Glomerular endothelial cell (primary cell): ENCODE measurements around the gene ZNF302. TPM values are rescaled to one million over a fixed set of nuclear protein-coding genes. Genes with fewer than 3 reads are reported as not detected.
A peak's percentile ranks its signal among the peaks of the same experiment; 100 is the strongest.
"Not testable (repeated sequence)": the region's sequence is repeated elsewhere in the genome, so short reads cannot be mapped to it uniquely, and the experiment has no call there.

Source experiments
- DNase-seq: peaks from one replicate; pipeline ENCODE4 v3.0.0-alpha.2; 2011; ENCODE audit warnings: low read depth, low spot score; ENCODE audit errors: extremely low read depth
- total RNA-seq: library from RNA; depleted of rRNA; stranded (reverse); fragments of >200 nt; gene quantifications from 2 replicates; pipeline ENCODE4 v1.2.3, GENCODE V29; 2015

The ZNF302 gene
- total RNA-seq, 1 donor from 2014 or later: 12.4 TPM

DNA sequence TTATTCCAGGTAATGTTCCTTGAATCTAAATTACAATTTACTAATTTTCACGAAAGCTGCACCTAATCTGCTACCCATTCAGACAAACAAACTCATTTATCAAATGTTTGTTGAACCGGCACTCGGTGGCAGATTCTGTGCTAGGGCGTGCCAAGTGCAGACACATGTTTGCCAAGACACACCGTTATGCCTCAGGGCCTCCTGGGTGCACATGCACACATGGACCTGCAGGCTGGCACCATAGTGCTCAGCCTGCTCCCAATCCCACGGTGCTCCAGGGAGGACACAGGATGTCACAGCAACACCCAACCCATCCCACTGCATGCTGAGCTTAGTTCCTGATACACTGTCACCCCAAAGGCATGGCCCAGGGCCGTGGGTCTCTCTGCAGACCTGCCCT lies 8.2 kb upstream of the ZNF302 start:
- DNase-seq: no peak

DNA sequence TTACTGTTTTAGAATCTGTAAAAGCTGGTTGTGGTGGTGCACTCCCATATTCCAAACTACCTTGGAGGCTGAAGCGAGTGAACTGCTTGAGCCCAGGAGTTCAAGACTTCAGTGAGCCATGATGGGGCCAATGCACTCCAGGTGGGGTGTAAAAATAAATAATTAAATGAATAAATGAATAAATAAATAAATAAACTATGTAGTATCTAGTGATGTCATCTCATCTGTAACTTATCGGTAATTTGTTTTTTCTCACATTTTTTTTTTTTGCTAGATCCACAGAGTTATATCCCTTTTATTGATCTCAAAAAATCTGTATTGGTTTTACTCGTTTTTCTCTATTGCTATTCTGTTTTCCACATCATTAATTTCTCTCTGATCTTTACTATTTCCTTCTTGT lies 5.5 kb upstream of the ZNF302 start:
- DNase-seq: no peak

DNA sequence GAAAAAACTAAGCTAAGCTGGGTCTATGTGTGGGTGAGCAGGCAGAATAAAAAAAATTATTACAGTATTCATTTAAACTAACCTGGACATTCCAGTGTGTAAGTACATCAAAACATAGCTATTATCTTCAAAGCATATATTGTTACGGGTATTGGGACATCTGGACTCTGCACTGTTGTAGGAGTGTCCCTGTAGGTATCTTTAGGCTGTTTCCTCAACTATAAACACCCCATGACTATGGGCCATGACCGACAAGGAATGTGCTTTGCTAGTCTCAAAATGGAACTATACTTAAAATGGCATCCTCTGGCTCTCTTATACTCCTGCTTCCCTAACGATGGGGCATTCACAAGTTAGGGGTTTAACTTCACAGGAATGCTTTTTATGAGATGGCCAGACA lies 3.9 kb upstream of the ZNF302 start:
- no peak for DNase-seq

DNA sequence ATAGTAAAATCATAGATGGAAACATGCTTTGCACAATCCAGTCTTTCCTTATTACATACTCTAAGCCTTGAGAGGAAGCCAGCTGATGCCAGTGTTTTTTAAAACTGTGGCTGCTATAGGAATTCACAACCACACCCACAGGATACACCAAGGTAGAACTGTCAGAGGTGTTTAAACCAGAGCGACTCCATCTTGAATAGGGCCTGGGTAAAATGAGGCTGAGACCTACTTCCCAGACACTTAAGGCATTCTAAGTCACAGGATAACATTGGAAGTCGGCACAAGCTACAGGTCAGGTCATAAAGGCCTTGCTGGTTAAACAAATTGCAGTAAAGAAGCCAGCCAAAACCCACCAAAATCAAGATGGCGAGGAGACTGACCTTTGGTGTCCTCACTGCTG lies 2.2 kb upstream of the ZNF302 start:
- DNase-seq: no peak

DNA sequence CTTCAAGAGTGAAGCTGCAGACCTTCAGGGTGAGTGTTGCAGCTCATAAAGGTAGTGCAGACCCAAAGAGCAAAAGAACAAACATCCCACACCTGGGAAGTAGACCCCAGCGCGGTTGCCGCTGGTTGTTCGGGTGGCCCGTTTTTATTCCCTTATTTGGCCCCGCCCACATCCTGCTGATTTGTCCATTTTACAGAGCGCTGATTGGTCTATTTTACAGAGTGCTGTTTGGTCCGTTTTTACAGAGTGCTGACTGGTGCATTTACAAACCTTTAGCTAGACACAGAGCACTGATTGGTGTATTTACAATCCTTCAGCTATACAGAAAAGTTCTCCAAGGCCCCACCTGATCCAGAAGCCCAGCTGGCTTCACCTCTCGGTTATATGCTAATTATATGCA lies 1.6 kb upstream of the ZNF302 start:
- DNase-seq: no peak

DNA sequence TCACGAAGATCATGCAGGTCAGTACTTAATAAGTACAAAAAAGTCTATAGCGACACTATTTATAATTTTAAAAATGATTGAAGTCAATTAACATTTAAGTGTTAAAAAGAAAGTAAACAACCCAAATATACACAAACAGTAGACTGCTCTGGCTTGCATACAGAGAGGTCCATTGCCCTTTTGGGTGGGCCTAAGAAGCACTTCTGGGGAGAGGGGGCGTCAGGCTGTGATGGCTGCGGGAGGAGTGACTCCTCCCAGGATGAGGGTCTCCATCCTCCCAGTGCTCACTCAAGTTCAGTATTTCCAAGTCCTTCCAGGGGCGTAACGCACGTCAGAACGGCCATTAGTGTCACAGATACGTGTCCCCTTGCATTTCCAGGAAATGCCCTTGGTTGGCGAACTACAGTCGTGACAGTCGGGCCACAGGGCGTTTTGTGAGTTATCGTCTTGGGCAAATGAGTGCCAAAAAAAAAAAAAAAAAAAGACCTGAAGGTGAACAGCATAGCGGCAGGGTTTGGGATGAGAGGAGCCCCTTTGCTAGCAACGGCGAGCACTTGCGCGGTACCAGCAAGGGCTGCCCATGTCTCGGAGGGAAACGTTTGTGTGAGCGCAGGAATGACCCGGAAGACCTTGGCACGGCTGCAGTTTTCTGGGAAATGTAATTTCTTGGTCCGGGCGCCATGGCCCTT lies 637 bp upstream of the ZNF302 start, which contains the start of gene SCGB2B2:
Gene SCGB2B2, minus strand, starts transcription at position 463 of the 689 bp plus-strand sequence. CDS start 82,596 bp downstream, outside the sequence.
- DNase-seq: peak; percentile 81

DNA sequence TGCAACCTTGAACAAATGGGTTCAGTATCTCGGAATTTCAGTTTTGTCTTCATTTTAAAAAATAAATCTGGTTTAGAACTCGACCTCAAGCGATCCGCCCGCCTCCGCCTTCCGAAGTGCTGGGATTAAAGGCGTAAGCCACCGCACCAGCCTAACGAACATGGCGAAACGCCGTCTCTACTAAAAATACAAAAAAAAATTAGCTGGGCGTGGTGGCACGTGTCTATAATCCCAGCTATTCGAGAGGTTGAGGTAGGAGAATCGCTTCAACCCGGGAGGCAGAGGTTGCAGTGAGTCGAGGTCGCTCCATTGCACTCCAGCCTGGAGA lies 571 bp downstream of the ZNF302 start:
- no peak for DNase-seq

DNA sequence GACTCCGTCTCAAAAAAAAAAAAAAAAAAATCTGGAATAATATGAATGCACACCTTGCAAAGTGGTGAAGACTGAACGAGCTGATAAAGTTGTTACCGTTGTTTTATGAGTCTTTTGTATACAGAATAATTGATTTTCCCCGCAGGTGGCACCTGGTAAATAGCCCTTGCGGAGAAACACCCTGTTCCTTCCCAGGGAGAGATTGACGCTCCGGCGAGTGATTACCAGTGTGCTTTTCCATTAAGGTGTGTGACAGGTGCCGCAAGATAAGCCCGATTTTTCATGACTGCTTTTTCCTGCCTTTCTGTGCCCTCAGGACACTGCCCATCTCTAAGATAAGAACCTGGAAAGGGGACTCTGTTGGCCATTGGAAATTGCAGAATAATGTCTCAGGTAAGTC lies 943 bp downstream of the ZNF302 start:
- DNase-seq: no peak

DNA sequence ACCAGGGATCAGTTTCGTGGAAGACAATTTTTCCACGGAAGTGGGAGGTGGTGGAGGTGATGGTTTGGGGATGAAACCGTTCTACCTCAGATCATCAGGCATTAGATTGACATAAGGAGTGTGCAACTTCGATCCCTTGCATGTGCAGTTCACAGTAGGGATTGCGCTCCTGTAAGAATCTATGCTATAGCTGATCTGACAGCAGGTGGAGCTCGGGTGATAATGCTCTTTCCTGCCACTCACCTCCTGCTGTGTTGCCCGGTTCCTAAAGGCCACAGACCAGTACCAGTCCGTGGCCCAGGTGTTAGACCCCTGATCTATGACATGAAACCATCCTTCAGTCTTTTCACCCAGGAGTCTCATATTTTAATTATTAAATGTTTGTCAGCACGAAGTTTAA lies 4.0 kb downstream of the ZNF302 start:
- no peak for DNase-seq

DNA sequence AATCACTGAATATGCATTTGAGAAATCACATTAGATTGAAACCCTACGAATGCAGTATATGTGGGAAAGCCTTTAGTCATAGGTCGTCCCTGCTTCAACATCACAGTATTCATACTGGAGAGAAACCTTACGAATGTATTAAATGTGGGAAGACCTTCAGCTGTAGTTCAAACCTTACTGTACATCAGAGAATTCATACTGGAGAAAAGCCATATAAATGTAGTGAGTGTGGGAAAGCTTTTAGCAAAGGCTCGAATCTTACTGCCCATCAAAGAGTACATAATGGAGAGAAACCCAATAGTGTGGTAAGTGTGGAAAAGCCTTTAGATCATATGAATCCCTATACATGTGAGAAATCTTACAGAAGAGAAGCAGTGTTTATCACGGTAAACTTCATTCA lies 7.8 kb downstream of the ZNF302 start:
- not testable (repeated sequence) for DNase-seq

DNA sequence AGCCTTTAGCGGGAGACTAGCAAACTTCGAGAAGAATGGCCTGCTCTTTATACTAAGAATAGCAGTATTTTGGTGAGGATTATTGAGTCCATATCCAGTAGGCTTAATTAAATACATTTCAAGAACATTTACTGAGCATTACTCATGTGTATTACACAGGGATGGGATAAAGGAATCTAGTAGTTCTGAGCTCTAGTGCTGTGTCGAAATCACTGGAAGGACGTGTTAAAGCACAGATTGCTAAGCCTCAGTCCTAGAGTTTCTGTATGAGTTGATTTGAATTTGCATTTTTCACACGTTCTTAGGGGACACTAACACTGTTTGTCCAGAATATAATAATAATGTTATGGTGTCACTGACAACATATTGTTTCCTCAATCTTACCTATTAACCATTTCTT lies 9.0 kb downstream of the ZNF302 start:
- no peak for DNase-seq

DNA sequence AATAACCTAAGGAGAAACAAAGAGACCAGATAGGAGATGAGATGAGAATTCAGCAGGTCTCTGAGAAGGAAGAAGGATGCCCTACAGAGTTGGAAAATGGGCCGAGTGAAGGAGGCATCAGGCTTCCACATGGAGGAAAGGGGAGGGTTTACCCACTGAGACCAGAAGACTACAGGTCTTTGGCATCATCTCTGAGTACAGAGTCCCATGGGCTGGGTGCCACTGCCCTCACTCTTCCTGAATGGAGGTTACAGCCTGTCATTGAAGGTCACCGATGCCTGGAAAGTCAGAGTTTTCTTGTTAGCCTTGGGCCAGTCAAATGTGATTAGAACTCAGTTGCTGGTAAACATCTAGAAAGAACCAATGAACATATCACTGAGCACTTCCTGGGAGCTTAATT lies 9.9 kb downstream of the ZNF302 start:
- DNase-seq: no peak

DNA sequence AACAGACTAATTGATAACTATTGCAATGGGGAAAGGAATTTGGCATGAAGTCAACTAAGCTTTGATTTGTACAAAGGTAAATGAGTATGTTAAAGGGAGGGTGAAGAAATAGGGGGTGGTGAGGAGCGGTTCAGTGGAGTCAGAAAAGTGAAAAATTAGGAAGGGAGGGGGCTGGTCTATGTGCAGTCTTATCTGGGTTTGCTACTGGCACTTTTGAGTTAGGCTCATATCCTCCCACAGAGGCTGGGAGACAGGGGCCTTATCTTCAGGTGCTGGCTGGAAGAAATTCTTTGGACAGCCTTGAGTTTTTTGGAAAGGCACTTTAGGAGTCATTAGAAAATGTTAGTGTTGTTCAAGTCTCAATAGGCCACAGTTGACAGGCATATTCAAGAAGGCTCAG lies 11.1 kb downstream of the ZNF302 start:
- DNase-seq: no peak

DNA sequence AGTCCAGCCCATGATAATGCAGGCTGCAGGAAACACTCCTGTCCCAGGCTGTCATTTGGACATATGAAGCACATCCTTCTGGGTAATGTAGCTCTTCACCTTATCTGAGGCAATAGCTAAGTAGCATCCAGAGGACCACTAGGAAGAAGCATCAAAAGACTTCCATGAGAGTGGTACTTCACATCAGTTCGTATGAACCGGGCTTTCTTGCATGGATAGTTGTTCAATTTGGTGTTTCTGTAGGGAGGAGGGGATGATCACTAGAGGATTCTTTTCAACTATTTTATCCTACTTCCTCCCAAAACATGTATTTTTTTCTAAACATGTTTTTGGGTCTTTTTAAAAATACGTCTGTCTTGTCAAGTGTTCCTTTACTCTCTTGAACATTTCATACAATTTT lies 12.9 kb downstream of the ZNF302 start:
- no peak for DNase-seq

DNA sequence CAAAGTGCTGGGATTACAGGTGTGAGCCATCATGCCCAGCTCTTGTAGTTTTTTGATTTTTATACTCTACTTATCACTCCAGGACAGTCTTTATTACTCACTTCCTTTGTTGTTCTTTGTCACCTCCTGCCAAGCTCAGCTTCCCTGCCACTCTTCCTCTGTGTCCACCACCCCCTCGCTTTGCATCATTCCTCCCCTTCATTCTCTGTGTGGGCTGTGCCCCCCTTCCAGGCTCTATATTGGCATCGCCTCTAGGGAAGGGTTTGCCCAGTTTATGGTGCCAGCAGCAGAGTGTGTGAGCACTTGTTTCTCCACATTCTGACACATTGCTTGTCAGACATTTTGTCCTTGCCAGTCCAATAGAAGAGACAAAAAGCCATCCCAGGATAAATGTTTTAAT lies 15.1 kb downstream of the ZNF302 start:
- DNase-seq: no peak

DNA sequence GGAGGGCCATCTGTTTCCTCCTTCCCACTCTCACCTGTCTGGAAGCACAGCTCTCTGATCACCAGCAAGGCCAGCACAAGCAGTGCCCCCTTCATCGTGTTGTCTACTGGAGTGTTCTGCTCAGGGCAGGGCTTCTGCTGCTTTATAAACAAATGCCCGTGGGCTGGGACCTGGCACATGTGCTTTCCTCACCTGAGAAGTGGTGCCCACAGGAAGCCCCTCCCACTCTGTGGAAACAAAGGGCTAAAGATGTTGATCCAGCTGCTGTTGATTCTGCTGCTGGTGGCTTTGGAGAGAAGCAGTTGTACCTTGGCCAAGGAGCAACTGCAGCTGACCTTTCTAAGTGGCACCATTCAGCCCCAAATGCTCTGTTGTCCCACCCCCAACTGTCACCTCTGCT lies 30.2 kb downstream of the ZNF302 start:
- no peak for DNase-seq

DNA sequence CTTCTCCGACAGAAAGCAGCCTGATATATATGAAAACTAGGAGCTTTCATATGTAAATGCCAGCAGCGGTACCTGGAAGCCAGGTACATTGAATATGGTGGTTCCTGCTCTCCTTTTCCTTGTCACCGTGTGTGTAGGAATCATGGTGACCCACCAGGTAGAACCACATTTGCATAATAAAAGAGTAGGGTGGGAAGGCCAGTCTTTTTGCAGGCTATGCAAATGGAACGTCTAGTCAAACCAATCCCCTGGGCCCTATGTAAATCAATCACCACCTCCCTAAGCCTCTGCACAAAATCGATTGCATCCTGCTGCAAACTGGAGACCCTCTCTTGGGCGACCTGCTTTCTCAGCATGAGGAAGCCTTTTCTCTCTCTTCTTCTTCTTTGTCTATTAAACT lies 34.4 kb downstream of the ZNF302 start:
- no peak for DNase-seq

DNA sequence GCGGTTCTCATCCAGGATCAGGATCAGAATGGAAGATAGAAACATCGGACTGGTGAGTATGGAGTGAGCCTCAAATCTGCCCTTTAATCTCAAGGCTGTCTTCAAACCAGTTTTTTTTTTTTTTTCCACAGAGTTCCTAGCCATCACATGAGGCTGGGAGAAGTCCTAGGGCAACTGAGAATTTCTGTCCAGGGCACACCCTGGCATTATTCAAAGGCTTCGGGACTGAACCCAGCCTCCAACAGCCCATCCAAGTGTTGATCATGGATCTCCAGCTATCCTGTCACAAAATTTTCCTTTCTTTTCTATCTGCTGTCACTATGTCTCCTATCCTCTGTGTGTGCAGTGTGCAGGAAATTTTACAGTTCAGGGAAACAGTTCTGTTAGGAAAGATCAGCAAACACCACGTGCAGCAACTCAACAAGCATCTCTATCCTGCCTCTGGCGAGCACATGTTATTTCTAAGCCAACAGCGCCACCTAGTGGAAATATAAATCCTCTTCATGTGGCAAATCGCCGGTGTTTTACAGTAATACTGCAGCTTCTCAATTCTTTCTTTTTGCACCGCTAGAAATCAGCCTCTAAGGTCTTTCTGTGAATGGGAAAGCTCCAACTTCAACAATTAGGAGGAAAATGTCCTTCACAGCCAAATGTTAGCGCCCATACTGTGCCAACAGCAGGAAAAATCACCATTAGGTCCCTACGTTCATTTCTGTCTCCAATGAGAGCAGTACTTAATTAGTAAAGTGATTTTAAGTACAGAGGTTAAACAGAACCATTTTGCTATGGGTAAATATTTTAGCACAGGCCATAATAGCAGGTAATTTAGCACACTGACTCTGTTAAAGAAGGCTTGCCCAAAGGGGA lies 35.1 kb downstream of the ZNF302 start:
- peak; percentile 48 for DNase-seq

DNA sequence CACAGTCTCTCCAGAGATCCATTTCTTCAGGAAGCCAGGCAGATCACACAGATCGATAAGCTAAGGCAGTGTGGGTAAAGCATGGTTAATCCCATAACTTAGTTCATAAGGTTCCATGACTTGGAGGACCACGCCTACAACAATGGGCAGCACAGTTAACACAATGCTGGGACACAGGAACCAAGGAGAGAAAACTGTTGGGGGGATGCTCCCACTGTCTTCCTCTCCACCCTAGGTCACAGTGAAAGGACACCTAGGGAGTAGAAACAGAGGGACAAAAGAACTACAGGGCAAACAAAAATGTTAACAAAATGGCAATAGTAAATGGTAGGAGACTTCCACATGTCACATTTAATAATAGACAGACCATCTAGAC lies 35.8 kb downstream of the ZNF302 start:
- no peak for DNase-seq

DNA sequence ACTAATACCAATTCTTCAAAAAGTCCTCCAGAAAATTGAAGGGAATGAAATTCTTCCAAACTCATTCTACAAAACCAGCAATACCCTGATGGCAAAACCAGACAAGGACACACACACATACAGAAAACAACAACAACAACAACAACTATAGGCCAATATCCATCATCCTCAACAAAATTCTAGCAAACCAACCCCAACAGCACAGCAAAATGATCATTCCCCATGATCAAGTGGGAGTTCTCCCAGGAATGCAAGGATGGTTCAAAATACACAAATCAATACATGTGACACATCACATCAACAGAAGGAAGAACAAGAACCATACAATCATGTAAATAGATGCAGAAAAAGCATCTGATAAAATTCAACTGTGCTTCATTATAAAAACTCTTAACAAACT lies 37.9 kb downstream of the ZNF302 start:
- DNase-seq: no peak

DNA sequence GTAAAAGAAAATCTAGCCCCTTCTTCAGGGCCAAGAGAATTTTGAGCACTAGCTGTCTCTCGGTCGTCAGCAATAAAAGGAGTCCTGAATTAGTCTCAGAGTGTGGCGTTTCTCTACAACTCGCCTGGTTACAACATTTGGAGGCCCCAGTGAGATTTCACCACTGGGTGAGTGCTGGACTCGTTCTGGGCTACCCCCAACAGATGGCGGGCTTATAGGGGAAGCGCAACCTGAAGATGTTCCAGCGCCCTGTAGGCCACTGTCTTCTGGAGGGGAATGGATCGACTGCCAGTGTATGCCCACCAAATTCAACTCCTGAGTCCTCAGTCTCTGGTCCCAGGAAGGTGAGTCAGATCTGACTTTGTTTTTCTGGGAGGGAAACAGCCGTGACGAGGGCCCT lies 44.9 kb downstream of the ZNF302 start:
- no peak for DNase-seq

DNA sequence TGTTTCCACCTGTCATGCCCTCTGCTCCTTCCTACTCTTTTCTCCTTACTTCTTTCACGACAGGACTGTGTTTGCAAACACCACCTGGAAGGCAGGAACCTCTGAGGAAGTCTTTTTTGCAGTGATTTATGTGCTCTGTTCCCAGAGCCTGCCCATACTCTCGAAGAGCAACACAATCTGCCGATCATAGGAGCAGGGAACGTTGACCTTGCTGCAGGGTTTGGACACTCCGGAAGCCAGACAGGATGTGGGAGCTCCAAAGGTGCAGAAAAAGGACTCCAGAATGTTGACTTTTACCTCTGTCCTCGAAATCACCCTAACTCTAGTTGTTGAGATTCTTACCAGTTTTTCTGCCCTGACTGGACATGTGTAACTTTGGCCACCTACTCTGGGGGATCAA lies 47.9 kb downstream of the ZNF302 start:
- DNase-seq: no peak
